Right lobe of liver (tissue), 6 donors: ENCODE measurements around the gene SLC8A1. TPM values are rescaled to one million over a fixed set of nuclear protein-coding genes. Genes with fewer than 3 reads are reported as not detected.
A peak's percentile ranks its signal among the peaks of the same experiment; 100 is the strongest.

Source experiments
- ATAC-seq, 4 donors: fragments of 200-7000 bp; cut with Tn5 transposase; one replicate each; pipeline ENCODE4 v1.9.1; 2020; ENCODE audit warnings: mild to moderate bottlenecking in 4 of 4, moderate library complexity in 4 of 4
- DNase-seq, 3 donors: peaks; one replicate each; pipeline ENCODE4 v3.0.0-alpha.2; 2020
- H3K27ac ChIP-seq, 3 donors: fragments of 200-600 bp; one replicate each; pipeline ENCODE4 v1.8.0; 2022
- H3K27me3 ChIP-seq, 2 donors: fragments of 200-600 bp; one replicate each; pipeline ENCODE4 v1.8.0; 2022
- H3K36me3 ChIP-seq, 4 donors: fragments of 200-600 bp; sonication (generic) in 1 of 4; one replicate each; pipeline versions ENCODE4 v1.5.1 to v1.8.0; 2017 to 2022; ENCODE audit warnings: control low read depth in 1 of 4
- H3K4me1 ChIP-seq, 4 donors: fragments of 200-600 bp; sonication (generic) in 1 of 4; one replicate each; pipeline versions ENCODE4 v1.5.1 to v1.8.0; 2017 to 2022; ENCODE audit warnings: control low read depth in 1 of 4
- H3K4me3 ChIP-seq, 3 donors: fragments of 200-600 bp; one replicate each; pipeline ENCODE4 v1.8.0; 2022
- H3K9me3 ChIP-seq, 4 donors: fragments of 200-600 bp; sonication (generic) in 1 of 4; one replicate each; pipeline versions ENCODE4 v1.5.1 to v1.8.0; 2017 to 2022; ENCODE audit warnings: control low read depth in 1 of 4
- POLR2A ChIP-seq: fragments of 450-650 bp; IDR thresholded peaks from one replicate; pipeline ENCODE4 v1.6.1; 2017; ENCODE audit warnings: antibody characterized with exemption, mild to moderate bottlenecking
- WGBS: methylation state at CpG from one replicate; pipeline ENCODE4 v1.1.6; 2018; ENCODE audit warnings: low coverage, low lambda C conversion rate; ENCODE audit not compliant: insufficient coverage; ENCODE audit errors: missing lambda C conversion rate; 5-methylcytosine and 5-hydroxymethylcytosine counted together
- intact Hi-C, 2 donors: fragments of 100-400 bp; cut with DNase I; formaldehyde crosslinking; loops; one replicate each; pipeline versions ENCODE4 v1.11.2 to v1.14.1; 2022
- total RNA-seq, 6 experiments: library from RNA; depleted of rRNA in 2 of 6; stranded (reverse); fragments of >200 nt in 2 of 6; fragmentation: NEBNext Ultra II Directional in 3 of 6; extraction: Animal tissue kit (Norgen Biotek cat#: 25700) in 3 of 6; gene quantifications; one replicate each; pipeline versions ENCODE4 v1.1.0 to v1.2.4, GENCODE V29; 2016 to 2023
- TF ChIP-seq, protein P1 (sequence below), 4 donors: fragments of 200-600 bp in 3 of 4; fragments of 450-650 bp in 1 of 4; IDR thresholded peaks; one replicate each; pipeline versions ENCODE4 v1.5.1 to v1.8.0; 2016 to 2022; ENCODE audit warnings: antibody characterized with exemption in 4 of 4, mild to moderate bottlenecking in 2 of 4
- donor health status: DM: no; HTN: yes; CAD: no.
- donor health status: DM: no; HTN: no; CAD: no.
- donor health status: DM: no; HTN: no; CAD: no.
- donor health status: DM: no; HTN: yes; CAD: no.
- donor health status: DM: no; HTN: yes; CAD: no.

SLC8A1 gene
- total RNA-seq, 6 experiments from 2014 or later, result 3.3 to 12.1 (median 4.9) TPM

DNA sequence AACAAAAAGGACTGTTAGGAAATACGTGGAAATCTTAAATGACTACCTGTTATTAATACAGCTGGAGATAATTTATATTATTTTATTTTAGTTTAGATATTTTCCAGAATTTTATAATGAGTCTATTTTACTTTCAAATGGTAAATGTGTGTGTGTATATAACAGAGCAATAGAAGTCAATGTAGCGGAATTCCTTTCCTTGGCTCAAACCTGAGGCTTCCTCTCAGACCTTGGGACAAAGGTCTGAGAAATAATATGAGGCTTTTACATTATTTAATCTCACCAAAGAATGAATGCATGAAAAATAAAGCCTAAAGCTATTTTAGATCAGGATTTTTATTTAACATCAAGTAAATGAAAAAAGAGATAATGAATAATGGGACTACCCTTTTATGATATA is 65.7 kb downstream of the SLC8A1 start:
- TF ChIP-seq, protein P1, sequence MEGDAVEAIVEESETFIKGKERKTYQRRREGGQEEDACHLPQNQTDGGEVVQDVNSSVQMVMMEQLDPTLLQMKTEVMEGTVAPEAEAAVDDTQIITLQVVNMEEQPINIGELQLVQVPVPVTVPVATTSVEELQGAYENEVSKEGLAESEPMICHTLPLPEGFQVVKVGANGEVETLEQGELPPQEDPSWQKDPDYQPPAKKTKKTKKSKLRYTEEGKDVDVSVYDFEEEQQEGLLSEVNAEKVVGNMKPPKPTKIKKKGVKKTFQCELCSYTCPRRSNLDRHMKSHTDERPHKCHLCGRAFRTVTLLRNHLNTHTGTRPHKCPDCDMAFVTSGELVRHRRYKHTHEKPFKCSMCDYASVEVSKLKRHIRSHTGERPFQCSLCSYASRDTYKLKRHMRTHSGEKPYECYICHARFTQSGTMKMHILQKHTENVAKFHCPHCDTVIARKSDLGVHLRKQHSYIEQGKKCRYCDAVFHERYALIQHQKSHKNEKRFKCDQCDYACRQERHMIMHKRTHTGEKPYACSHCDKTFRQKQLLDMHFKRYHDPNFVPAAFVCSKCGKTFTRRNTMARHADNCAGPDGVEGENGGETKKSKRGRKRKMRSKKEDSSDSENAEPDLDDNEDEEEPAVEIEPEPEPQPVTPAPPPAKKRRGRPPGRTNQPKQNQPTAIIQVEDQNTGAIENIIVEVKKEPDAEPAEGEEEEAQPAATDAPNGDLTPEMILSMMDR (IDR thresholded peaks at IDR 0.05), result no peak
- TF ChIP-seq POLR2A, result no peak
- 28% methylated on average over 2 of the region's 2 CpGs for WGBS
- intact Hi-C loops, result no loop called here
- Histone ChIP-seq H3K36me3 (no peaks in the 10 kb centered on the region), H3K27ac (no peak overlapping the region), H3K4me1 (no peaks in the 10 kb centered on the region), H3K4me3 (no peak overlapping the region), H3K27me3 (no peaks in the 10 kb centered on the region), H3K9me3 (no peaks in the 10 kb centered on the region)
- no peak for ATAC-seq
- no peak for DNase-seq

DNA sequence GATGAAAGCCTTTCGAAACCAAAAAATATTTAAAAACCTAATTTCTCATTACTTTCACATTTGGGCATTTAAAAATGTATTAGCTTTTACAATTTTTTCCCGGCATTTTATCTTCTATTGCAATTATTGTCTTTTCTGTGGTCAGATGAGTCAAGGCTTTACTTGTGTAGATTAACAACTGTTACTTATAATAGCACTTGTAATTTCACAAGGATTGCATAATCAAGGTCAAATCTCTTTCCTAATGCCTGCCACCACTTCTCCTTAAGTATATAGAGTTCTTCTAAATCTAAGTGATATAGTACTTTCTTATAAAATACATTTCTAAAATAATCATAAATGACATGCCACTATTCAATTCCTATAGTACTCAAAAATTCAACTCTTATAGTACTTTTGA is 67.2 kb downstream of the SLC8A1 start:
- no peak for DNase-seq
- Histone ChIP-seq H3K36me3 (no peaks in the 10 kb centered on the region), H3K4me1 (no peaks in the 10 kb centered on the region), H3K27me3 (no peaks in the 10 kb centered on the region), H3K4me3 (no peak overlapping the region), H3K27ac (no peak overlapping the region), H3K9me3 (no peaks in the 10 kb centered on the region)
- ATAC-seq, result peak in 2 of 4 donors; percentile 41 to 43
- TF ChIP-seq, protein P1 (IDR thresholded peaks at IDR 0.05), result no peak
- no peak for TF ChIP-seq POLR2A
- intact Hi-C loops, result no loop called here
- WGBS, result 31% methylated on average over 2 of the region's 2 CpGs

DNA sequence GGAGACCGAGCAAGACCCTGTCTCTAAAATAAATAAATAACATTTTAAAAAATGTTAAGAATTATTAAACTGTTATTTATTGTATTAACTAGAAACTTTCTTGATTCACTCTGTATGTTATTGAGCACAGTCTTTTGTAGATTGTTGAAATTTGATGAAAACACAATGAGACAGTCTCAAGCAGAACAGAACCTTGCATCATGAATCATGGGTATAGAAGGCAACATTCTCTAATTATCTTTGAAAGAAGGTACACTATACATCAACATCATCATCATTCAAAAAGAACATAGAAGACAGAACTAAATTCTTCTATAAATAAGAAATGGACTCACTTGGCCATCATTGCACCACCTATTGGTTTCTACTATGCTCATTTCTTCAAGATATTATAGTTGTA is 67.7 kb downstream of the SLC8A1 start:
- no peak for TF ChIP-seq POLR2A
- Histone ChIP-seq H3K36me3 (no peaks in the 10 kb centered on the region), H3K4me3 (no peak overlapping the region), H3K27me3 (no peaks in the 10 kb centered on the region), H3K4me1 (no peaks in the 10 kb centered on the region), H3K9me3 (no peaks in the 10 kb centered on the region), H3K27ac (no peak overlapping the region)
- intact Hi-C loops, result no loop called here
- no peak for DNase-seq
- WGBS, result 69% methylated on average over 1 of the region's 1 CpG
- ATAC-seq, result no peak

DNA sequence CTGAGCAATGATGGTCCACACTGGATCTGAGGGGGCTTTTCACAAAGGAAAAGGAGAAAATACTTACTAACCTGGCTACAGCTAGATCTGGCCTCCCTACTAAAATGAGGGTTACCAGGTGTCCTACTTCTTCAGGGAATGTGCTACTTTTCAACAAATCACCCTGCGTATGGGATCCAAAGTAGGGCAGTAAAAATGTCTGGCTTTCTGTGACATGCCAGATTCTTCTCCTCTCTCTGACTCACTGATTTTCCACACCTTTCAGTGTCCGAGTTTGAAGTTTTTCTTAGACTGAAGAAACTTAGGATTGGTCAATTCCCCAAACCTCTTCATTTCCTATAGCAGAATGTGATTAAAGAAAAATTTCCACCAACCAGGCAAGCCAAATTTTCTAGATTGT is 71.2 kb downstream of the SLC8A1 start:
- no peaks in the 10 kb centered on the region for H3K36me3 ChIP-seq
- H3K27ac ChIP-seq, result no peak overlapping the region
- DNase-seq (no peak), ATAC-seq (no peak)
- intact Hi-C loops, result no loop called here
- no peak for TF ChIP-seq POLR2A
- TF ChIP-seq, protein P1 (IDR thresholded peaks at IDR 0.05), result no peak
- no peaks in the 10 kb centered on the region for H3K9me3 ChIP-seq
- no peaks in the 10 kb centered on the region for H3K4me1 ChIP-seq
- 40% methylated on average over 2 of the region's 2 CpGs for WGBS
- no peaks in the 10 kb centered on the region for H3K27me3 ChIP-seq
- H3K4me3 ChIP-seq, result no peak overlapping the region

DNA sequence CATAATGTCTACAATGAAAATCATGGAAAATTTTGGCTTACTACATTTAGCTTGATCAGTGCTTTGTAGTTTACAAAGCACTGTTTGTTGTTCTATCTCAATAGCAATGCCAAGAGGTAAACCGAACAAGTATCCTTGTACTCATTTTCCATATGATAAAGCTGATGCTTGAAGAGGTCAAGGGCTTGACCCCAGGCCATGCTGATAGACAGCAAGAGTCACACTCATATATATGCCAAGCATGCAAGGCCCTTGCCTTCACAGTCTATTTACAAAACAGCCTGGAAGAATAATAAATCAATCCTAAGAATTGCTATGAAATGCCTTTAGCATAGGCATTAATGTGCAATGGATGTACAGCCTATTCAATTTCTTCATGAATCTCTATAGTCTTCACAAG is 71.8 kb downstream of the SLC8A1 start:
- intact Hi-C loops, result no loop called here
- H3K4me1 ChIP-seq, result no peaks in the 10 kb centered on the region
- H3K4me3 ChIP-seq, result no peak overlapping the region
- no peak overlapping the region for H3K27ac ChIP-seq
- DNase-seq (no peak), ATAC-seq (no peak)
- no peaks in the 10 kb centered on the region for H3K9me3 ChIP-seq
- TF ChIP-seq POLR2A, result no peak
- TF ChIP-seq, protein P1 (IDR thresholded peaks at IDR 0.05), result no peak
- H3K36me3 ChIP-seq, result no peaks in the 10 kb centered on the region
- H3K27me3 ChIP-seq, result no peaks in the 10 kb centered on the region
- WGBS, result 58% methylated on average over 1 of the region's 1 CpG
